ENCODE data around the gene IL17RB. TPM values are rescaled to one million over a fixed set of nuclear protein-coding genes. Genes with fewer than 3 reads are reported as not detected.

Gene IL17RB
- total RNA-seq, 3 donors from 2014 or later = 0.64 to 61.6 (median 46.5) TPM

- Histone ChIP-seq H3K27ac (no peak overlapping the region), H3K4me1 (no peaks in the 10 kb centered on the region), H3K27me3 (no peaks in the 10 kb centered on the region), H3K9me3 (no peaks in the 10 kb centered on the region), H3K36me3 (peaks cover 5% of the 10 kb centered on the region), H3K4me3 (no peak overlapping the region)
- intact Hi-C loops (cut with DNase I; ENCODE audit: low total_unique reads) = no loop called here
- DNase-seq (ENCODE audit: low spot score in 2 of 2) = no peak
- TF ChIP-seq POLR2AphosphoS5 (IDR thresholded peaks at IDR 0.05) (no peak), CTCF (IDR thresholded peaks at IDR 0.05) (no peak), POLR2A (IDR thresholded peaks at IDR 0.05) (no peak)
Observed at GRCh38 chr3:53819163-53819868, 27.1 kb upstream of the IL17RB start.

GRCh38 chr3:53820084-53820483 is 26.3 kb upstream of the IL17RB start:
- no peak for TF ChIP-seq POLR2A (IDR thresholded peaks at IDR 0.05)
- TF ChIP-seq POLR2AphosphoS5 (IDR thresholded peaks at IDR 0.05) = no peak
- no peak for TF ChIP-seq CTCF (IDR thresholded peaks at IDR 0.05)
- no peak for DNase-seq (ENCODE audit: low spot score in 2 of 2)
- intact Hi-C loops (cut with DNase I; ENCODE audit: low total_unique reads) = no loop called here
- Histone ChIP-seq H3K4me3 (no peak overlapping the region), H3K9me3 (no peaks in the 10 kb centered on the region), H3K36me3 (peaks cover 5% of the 10 kb centered on the region), H3K27me3 (no peaks in the 10 kb centered on the region), H3K4me1 (no peaks in the 10 kb centered on the region), H3K27ac (no peak overlapping the region)

- TF ChIP-seq CTCF (IDR thresholded peaks at IDR 0.05) (no peak), POLR2AphosphoS5 (IDR thresholded peaks at IDR 0.05) (no peak), POLR2A (IDR thresholded peaks at IDR 0.05) (no peak)
- Histone ChIP-seq H3K27ac (no peak overlapping the region), H3K9me3 (no peaks in the 10 kb centered on the region), H3K4me1 (no peaks in the 10 kb centered on the region), H3K27me3 (no peaks in the 10 kb centered on the region), H3K4me3 (no peak overlapping the region), H3K36me3 (peaks cover 5% of the 10 kb centered on the region)
- DNase-seq (ENCODE audit: low spot score in 2 of 2) = peak in 1 of 2 donors; percentile 19
- intact Hi-C loops (cut with DNase I; ENCODE audit: low total_unique reads) = no loop called here
Observed at GRCh38 chr3:53820756-53821580, 25.4 kb upstream of the IL17RB start.

GRCh38 chr3:53821631-53822121 is 24.7 kb upstream of the IL17RB start:
- H3K9me3 ChIP-seq = no peaks in the 10 kb centered on the region
- H3K36me3 ChIP-seq = peaks cover 5% of the 10 kb centered on the region
- H3K27ac ChIP-seq = no peak overlapping the region
- DNase-seq (ENCODE audit: low spot score in 2 of 2) = no peak
- no peak overlapping the region for H3K4me3 ChIP-seq
- intact Hi-C loops (cut with DNase I; ENCODE audit: low total_unique reads) = no loop called here
- TF ChIP-seq CTCF (IDR thresholded peaks at IDR 0.05) (no peak), POLR2AphosphoS5 (IDR thresholded peaks at IDR 0.05) (no peak), POLR2A (IDR thresholded peaks at IDR 0.05) (no peak)
- no peaks in the 10 kb centered on the region for H3K27me3 ChIP-seq
- H3K4me1 ChIP-seq = no peaks in the 10 kb centered on the region

GRCh38 chr3:53822331-53822741 is 24.0 kb upstream of the IL17RB start:
- no peaks in the 10 kb centered on the region for H3K9me3 ChIP-seq
- H3K4me1 ChIP-seq = no peaks in the 10 kb centered on the region
- H3K27me3 ChIP-seq = no peaks in the 10 kb centered on the region
- no peak overlapping the region for H3K27ac ChIP-seq
- TF ChIP-seq CTCF (IDR thresholded peaks at IDR 0.05) (no peak), POLR2A (IDR thresholded peaks at IDR 0.05) (no peak), POLR2AphosphoS5 (IDR thresholded peaks at IDR 0.05) (no peak)
- H3K36me3 ChIP-seq = peaks cover 2% of the 10 kb centered on the region
- H3K4me3 ChIP-seq = no peak overlapping the region
- intact Hi-C loops (cut with DNase I; ENCODE audit: low total_unique reads) = no loop called here
- DNase-seq (ENCODE audit: low spot score in 2 of 2) = no peak

All from breast epithelium (tissue), 4 donors.